K562 (cell line): ENCODE results near the gene OR52I1. TPM values are rescaled to one million over a fixed set of nuclear protein-coding genes. Genes with fewer than 3 reads are reported as not detected.

Experiments used
- CHD7 ChIP-seq: fragments of 200-600 bp; sonication (generic); IDR thresholded peaks from one replicate; pipeline ENCODE4 v1.6.1; 2012; ENCODE audit warnings: mild to moderate bottlenecking, low read depth, low read length, inconsistent platforms
- HNRNPH1 ChIP-seq: fragments of 200-400 bp; formaldehyde crosslinking; optimal IDR thresholded peaks from 2 replicates; pipeline ENCODE3; 2017; ENCODE audit warnings: low read depth, mild to moderate bottlenecking, low read length, moderate library complexity
- SETDB1 ChIP-seq: IDR thresholded peaks from one replicate; pipeline ENCODE4 v1.6.1; 2012; ENCODE audit warnings: low read length, control low read depth, inconsistent platforms
- ZNF316 ChIP-seq: fragments of 450-650 bp; IDR thresholded peaks from 2 replicates; pipeline ENCODE4 v1.6.1; 2016
- polyA plus RNA-seq, 8 experiments: library from polyadenylated mRNA; depleted of rRNA in 4 of 8; stranded (reverse) in 5 of 8; unstranded in 3 of 8; fragments of >200 nt; fragmentation: Nextera tagmentation in 2 of 8; fragmentation: Illumina TruSeq in 1 of 8; extraction: Ambion mirVana in 2 of 8; extraction: Trizol in 1 of 8; gene quantifications; 2 replicates each; pipeline versions ENCODE4 v1.2.1 to v1.2.3, GENCODE V29; 2011 to 2014; ENCODE audit warnings: inconsistent platforms in 1 of 8, missing spikeins in 1 of 8
- total RNA-seq, 7 experiments: library from RNA; depleted of rRNA in 6 of 7; stranded (reverse); fragments of >200 nt in 6 of 7; fragmentation: Illumina TruSeq in 2 of 7; extraction: Trizol in 2 of 7; gene quantifications; 2 replicates each; pipeline versions ENCODE4 v1.2.1 to v1.2.3, GENCODE V29; 2011 to 2021; ENCODE audit warnings: low replicate concordance in 1 of 7

The OR52I1 gene
- total and polyA plus RNA-seq, 9 of the 15 experiments (the other 6 are each of a cell fraction or from before 2014, with no cell fraction given), result not detected

DNA sequence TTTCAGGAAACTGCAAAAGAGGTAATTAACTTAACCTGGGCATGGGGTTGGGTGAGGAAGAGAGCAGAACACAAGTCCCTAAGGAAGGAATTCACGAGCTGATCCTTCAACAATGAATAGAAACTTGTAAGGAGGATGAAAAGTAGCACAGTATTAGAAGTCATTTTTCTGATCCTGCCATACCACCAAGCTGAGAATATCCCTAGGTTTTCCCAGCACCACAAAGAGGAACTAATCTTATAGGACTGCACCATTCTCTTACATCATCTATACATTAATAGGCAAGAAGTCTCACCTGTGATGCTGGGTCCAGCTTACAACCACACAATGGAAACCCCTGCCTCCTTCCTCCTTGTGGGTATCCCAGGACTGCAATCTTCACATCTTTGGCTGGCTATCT lies at the start of gene OR52I1 (continued):
- TF ChIP-seq CHD7 (no peak), HNRNPH1 (no peak), ZNF316 (no peak), SETDB1 (no peak)
